Spinal cord (tissue), 10 donors: ENCODE results near the gene ST14. TPM values are rescaled to one million over a fixed set of nuclear protein-coding genes. Genes with fewer than 3 reads are reported as not detected.
A peak's percentile ranks its signal among the peaks of the same experiment; 100 is the strongest.

Experiments used
- DNase-seq, 6 donors: peaks; one replicate each; pipeline versions ENCODE4 v3.0.0 to v3.0.0-alpha.2; 2013 to 2015; ENCODE audit warnings: low spot score in 6 of 6, low read depth in 4 of 6
- H3K27ac ChIP-seq: one replicate; pipeline ENCODE4 v1.5.1; 2013; ENCODE audit warnings: low read depth, low read length, control low read depth
- H3K27me3 ChIP-seq: one replicate; pipeline ENCODE4 v1.6.1; 2013; ENCODE audit warnings: low read length; ENCODE audit not compliant: control insufficient read depth, insufficient read depth
- H3K36me3 ChIP-seq: one replicate; pipeline ENCODE4 v1.6.1; 2013; ENCODE audit warnings: low read length; ENCODE audit not compliant: control insufficient read depth, insufficient read depth
- H3K4me1 ChIP-seq: one replicate; pipeline ENCODE4 v1.6.1; 2013; ENCODE audit warnings: low read length; ENCODE audit not compliant: control insufficient read depth, insufficient read depth
- H3K4me3 ChIP-seq: one replicate; pipeline ENCODE4 v1.5.1; 2013; ENCODE audit warnings: low read depth, low read length, control low read depth
- H3K9me3 ChIP-seq: one replicate; pipeline ENCODE4 v1.6.1; 2013; ENCODE audit warnings: low read length; ENCODE audit not compliant: control insufficient read depth, insufficient read depth
- WGBS: methylation state at CpG from one replicate; pipeline ENCODE4 v1.1.5; 2013; ENCODE audit warnings: missing lambda C conversion rate; ENCODE audit not compliant: insufficient coverage; 5-methylcytosine and 5-hydroxymethylcytosine counted together
- polyA plus RNA-seq, 2 donors: library from polyadenylated mRNA; unstranded; fragments of 120-200 nt; gene quantifications; one replicate each; pipeline ENCODE4 v1.2.1, GENCODE V29; 2013; ENCODE audit not compliant: insufficient read length in 2 of 2
- total RNA-seq, 2 donors: library from RNA; depleted of rRNA in 1 of 2; stranded (reverse); fragments of 120-200 nt in 1 of 2; fragments of >200 nt in 1 of 2; gene quantifications; one replicate each; pipeline versions ENCODE4 v1.2.3 to v1.2.4, GENCODE V29; 2013 to 2014
- donor health status: healthy.

ST14 gene
- total and polyA plus RNA-seq, 4 donors: 0.89 to 2.8 (median 1.3) TPM

DNA sequence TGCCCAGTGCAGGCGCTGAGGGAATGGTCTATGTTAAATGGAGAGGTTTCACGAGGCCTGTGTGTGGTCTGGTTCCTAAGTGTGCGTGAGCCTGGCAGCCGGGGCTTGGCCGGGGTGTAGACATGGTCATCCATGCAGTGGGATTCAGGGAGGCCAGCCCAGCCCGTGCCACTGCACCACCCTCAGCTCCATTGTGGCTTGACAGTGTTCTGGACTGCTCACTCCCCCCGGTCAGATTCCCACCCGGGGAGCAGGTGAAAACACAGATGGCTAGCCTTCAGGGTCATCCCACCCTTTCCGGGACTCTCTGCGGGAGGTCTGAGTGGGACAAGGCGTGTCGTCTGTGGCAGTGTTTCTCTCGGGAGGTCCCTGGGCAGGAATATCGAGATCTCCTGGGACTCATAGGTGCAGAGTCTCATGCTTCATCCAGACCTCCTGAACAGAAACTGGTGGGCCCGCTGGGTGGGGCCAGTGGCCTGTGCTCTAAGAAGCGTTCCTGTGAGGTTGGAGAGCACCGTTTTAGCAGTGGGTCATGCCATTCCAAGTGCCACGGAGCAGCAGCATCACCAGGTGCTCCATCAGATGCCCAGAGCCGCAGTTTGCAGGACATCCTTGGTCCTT, 52.3 kb downstream of the ST14 start:
- 88% methylated on average over 19 of the region's 19 CpGs for WGBS
- H3K9me3 ChIP-seq: no peaks in the 10 kb centered on the region
- peaks cover 18% of the 10 kb centered on the region for H3K4me1 ChIP-seq
- H3K27me3 ChIP-seq: no peaks in the 10 kb centered on the region
- DNase-seq: no peak
- H3K4me3 ChIP-seq: no peak overlapping the region
- peaks cover 4% of the 10 kb centered on the region for H3K36me3 ChIP-seq
- H3K27ac ChIP-seq: no peak overlapping the region

- Histone ChIP-seq H3K36me3 (peaks cover 4% of the 10 kb centered on the region), H3K4me3 (no peak overlapping the region), H3K4me1 (peaks cover 18% of the 10 kb centered on the region), H3K27me3 (no peaks in the 10 kb centered on the region), H3K9me3 (no peaks in the 10 kb centered on the region), H3K27ac (no peak overlapping the region)
- DNase-seq: no peak
- 79% methylated on average over 11 of the region's 11 CpGs for WGBS
Observed at GRCh38 chr11:130212431-130212961, 52.9 kb downstream of the ST14 start.

DNA sequence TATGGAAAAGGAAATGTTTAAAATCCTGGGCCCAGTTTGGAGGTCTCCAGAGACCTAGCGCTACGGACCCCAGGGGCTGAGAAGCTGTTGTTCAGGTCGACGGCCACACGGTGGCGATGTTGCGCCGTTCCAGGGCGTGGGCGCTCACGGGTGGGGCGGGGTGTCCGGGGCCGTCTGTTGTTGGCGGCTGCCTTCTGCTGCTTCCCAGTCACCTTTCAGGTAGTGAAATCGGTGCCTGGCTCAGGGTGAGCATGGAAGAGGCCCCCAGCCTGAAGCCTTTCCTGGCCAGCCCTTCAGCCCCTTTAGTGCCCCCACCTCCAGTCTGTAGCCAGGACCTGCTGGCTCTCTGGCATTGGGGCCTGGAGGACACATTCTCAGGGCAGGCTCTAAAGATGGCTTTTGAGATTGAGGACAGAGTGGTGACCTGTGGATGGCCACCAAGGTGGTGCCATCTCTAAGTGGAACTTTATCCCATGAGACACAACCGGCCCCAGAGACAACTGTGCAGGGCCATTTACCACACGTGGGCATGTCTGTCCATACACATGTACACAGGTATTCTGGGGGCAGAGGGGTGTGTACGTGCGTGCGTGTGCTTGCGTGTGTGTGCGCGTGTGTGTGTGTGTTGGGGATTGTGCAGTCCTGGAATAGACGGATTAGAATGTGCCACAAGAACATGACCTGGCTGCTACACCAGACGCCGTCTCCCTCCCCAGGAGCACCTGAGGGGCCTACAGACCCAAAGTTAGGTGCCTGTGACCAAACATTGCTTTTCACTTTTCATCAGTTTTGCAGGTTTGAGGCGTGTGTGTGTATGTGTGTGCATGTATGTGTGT, 53.8 kb downstream of the ST14 start:
- DNase-seq: peak in 5 of 6 donors; percentile 21 to 82 (median 45)
- H3K4me3 ChIP-seq: no peak overlapping the region
- H3K4me1 ChIP-seq: peaks cover 18% of the 10 kb centered on the region
- H3K27me3 ChIP-seq: no peaks in the 10 kb centered on the region
- no peaks in the 10 kb centered on the region for H3K9me3 ChIP-seq
- H3K36me3 ChIP-seq: peaks cover 1% of the 10 kb centered on the region
- 12% methylated on average over 18 of the region's 28 CpGs for WGBS
- no peak overlapping the region for H3K27ac ChIP-seq

- H3K36me3 ChIP-seq: no peaks in the 10 kb centered on the region
- H3K4me3 ChIP-seq: no peak overlapping the region
- H3K27me3 ChIP-seq: no peaks in the 10 kb centered on the region
- H3K9me3 ChIP-seq: no peaks in the 10 kb centered on the region
- no peak overlapping the region for H3K27ac ChIP-seq
- H3K4me1 ChIP-seq: peaks cover 15% of the 10 kb centered on the region
- DNase-seq: no peak
- 99% methylated on average over 9 of the region's 9 CpGs for WGBS
Observed at GRCh38 chr11:130213979-130214281, 54.3 kb downstream of the ST14 start.

- Histone ChIP-seq H3K9me3 (no peaks in the 10 kb centered on the region), H3K36me3 (no peaks in the 10 kb centered on the region), H3K27ac (no peak overlapping the region), H3K4me3 (no peak overlapping the region), H3K4me1 (peaks cover 15% of the 10 kb centered on the region), H3K27me3 (no peaks in the 10 kb centered on the region)
- 97% methylated on average over 3 of the region's 6 CpGs for WGBS
- DNase-seq: no peak
Observed at GRCh38 chr11:130214861-130215530, 55.4 kb downstream of the ST14 start.

DNA sequence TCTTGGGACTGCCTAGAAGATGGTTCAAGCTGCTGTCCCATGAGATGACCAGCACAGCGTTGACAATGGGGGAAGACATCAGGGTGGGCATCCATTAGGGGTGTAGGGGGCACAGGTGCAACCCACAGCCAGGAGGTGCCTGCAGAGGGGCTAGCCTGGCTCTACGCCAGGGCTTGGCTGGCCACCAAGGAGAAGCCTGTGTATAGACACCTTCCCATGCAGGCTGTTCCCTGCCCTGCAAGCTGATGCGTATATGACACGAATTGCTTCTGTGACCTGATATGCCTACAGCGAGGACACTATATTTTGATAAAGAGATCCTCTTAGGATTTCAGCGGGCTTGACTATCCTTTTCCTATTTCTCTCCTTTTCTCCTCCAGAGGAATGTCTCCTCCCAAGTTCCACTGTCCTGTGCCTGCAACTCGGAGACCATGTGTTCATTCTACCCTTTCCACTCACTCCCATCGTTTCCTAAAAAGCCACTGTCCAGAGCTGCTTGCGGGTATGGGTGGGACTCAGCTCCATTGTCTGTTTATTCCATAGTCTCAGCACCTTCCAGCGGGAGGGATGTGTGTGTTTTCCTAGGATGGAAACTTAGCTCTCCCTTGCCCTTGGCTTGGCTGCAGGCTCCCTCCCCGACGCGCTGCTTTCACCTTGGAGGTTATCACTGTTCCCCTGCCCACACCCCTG, 56.1 kb downstream of the ST14 start:
- Histone ChIP-seq H3K27ac (no peak overlapping the region), H3K4me1 (peaks cover 15% of the 10 kb centered on the region), H3K36me3 (no peaks in the 10 kb centered on the region), H3K4me3 (no peak overlapping the region), H3K9me3 (no peaks in the 10 kb centered on the region), H3K27me3 (no peaks in the 10 kb centered on the region)
- DNase-seq: no peak
- 93% methylated on average over 7 of the region's 13 CpGs for WGBS

GRCh38 chr11:130216221-130216550, 56.6 kb downstream of the ST14 start:
- Histone ChIP-seq H3K4me1 (peaks cover 15% of the 10 kb centered on the region), H3K4me3 (no peak overlapping the region), H3K36me3 (no peaks in the 10 kb centered on the region), H3K27ac (no peak overlapping the region), H3K27me3 (no peaks in the 10 kb centered on the region), H3K9me3 (no peaks in the 10 kb centered on the region)
- DNase-seq: no peak
- WGBS: no CpG with 5 or more reads among the region's 4 CpGs

DNA sequence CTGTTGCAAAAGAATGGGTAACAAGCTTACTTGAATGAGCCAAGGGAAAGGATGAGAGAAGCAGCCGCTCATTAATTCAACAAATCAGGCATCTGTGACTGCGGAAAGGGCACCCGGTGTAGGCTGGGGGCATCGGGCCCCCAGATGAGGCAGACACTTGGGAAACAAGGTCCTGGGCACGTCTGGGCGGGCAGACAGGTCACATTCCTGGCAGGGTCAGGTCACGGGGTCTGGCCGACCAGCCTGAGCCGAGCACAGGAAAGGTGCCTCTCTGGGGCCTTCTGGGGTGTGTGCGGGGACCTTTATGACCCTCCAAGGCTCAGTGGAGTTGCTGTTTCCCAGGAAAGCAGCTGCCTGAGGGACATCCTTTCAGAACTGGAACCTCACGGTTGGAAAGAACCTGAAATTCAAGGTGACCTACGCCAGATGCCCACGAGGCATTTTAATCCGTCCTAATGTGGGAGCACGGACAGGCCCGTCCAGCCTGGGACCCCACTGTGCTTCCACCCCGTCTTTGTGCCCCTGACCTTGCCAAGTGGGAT, 57.1 kb downstream of the ST14 start:
- H3K9me3 ChIP-seq: no peaks in the 10 kb centered on the region
- DNase-seq: no peak
- H3K27me3 ChIP-seq: no peaks in the 10 kb centered on the region
- no peak overlapping the region for H3K27ac ChIP-seq
- no peak overlapping the region for H3K4me3 ChIP-seq
- WGBS: 69% methylated on average over 17 of the region's 17 CpGs
- H3K4me1 ChIP-seq: peaks cover 15% of the 10 kb centered on the region
- no peaks in the 10 kb centered on the region for H3K36me3 ChIP-seq
